ENCODE results near the gene ACVR2A. TPM values are rescaled to one million over a fixed set of nuclear protein-coding genes. Genes with fewer than 3 reads are reported as not detected.

The ACVR2A gene
- total and polyA plus RNA-seq, 8 donors: 4.8 to 13.9 (median 7.0) TPM

DNA sequence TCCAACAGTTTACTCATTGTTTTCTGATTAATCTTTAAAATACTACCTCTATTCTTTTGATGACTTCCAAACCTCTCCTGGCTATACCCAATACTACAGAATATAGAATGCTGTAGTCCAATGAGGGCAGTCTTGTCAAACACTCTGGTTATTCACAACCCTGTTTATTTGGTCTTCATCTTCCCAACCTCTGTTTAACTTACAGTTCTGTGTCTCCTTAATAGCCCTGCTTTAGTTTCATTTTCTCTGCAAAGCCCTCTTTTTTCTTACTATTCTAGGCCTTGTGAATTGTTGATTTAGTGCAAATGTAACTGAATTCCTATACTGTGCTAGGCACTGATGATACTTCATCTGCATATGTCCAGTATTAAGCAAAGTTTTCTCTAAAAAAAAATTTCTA lies 40.0 kb downstream of the ACVR2A start:
- H3K4me1 ChIP-seq: peaks cover 0 to 6% (median 0%) of the 10 kb centered on the region in 3 donors
- H3K9me3 ChIP-seq: no peaks in the 10 kb centered on the region
- TF ChIP-seq, protein P1, sequence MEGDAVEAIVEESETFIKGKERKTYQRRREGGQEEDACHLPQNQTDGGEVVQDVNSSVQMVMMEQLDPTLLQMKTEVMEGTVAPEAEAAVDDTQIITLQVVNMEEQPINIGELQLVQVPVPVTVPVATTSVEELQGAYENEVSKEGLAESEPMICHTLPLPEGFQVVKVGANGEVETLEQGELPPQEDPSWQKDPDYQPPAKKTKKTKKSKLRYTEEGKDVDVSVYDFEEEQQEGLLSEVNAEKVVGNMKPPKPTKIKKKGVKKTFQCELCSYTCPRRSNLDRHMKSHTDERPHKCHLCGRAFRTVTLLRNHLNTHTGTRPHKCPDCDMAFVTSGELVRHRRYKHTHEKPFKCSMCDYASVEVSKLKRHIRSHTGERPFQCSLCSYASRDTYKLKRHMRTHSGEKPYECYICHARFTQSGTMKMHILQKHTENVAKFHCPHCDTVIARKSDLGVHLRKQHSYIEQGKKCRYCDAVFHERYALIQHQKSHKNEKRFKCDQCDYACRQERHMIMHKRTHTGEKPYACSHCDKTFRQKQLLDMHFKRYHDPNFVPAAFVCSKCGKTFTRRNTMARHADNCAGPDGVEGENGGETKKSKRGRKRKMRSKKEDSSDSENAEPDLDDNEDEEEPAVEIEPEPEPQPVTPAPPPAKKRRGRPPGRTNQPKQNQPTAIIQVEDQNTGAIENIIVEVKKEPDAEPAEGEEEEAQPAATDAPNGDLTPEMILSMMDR (IDR thresholded peaks at IDR 0.05): no peak
- intact Hi-C loops (cut with DNase I): no loop called here
- ATAC-seq: no peak
- no peaks in the 10 kb centered on the region for H3K36me3 ChIP-seq
- no peak for DNase-seq
- H3K27ac ChIP-seq: no peak overlapping the region
- no peaks in the 10 kb centered on the region for H3K27me3 ChIP-seq
- H3K4me3 ChIP-seq: no peak overlapping the region
- no peak for FAIRE-seq

DNA sequence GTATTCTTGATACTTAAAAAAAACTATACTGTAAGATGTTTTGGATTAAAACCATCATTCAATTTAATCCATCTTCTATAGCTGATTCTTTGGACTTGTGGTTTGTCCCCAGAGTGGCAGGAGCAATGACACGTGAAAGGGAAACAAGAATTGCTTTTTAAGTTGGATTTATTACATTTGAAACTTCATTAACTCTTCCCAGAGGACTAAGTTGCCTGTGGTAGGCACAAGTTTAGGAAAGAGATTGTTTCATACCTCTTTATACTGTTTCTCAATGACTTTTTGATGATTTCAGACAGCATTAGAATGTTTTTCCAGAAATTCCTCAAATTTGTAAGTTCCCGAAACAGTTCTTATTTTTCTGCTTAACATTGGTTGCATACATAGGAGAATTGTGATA lies 41.3 kb downstream of the ACVR2A start:
- FAIRE-seq: no peak

DNA sequence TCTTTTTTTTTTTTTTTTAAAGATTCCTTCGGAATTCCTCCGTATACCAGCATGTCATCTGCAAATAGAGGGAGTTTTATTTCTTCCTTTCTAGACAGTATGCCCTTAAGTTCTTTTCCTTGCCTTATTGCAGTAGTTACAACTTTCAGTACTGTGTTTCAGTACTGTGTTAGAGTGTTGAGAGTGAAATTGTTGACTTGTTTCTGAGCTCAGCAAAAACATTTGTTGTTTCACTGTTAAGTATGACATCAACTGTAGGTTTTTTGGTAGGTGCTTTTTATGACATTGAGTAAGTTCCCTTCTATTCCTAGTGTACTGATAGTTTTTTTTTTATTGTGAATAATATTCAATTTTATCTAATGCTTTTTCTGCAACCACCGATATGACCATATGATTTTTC lies 43.9 kb downstream of the ACVR2A start:
- H3K4me3 ChIP-seq: no peak overlapping the region
- TF ChIP-seq, protein P1 (IDR thresholded peaks at IDR 0.05): no peak
- H3K36me3 ChIP-seq: no peaks in the 10 kb centered on the region
- no peaks in the 10 kb centered on the region for H3K4me1 ChIP-seq
- H3K9me3 ChIP-seq: no peaks in the 10 kb centered on the region
- FAIRE-seq (no peak), ATAC-seq (no peak), DNase-seq (no peak)
- no peaks in the 10 kb centered on the region for H3K27me3 ChIP-seq
- intact Hi-C loops (cut with DNase I): no loop called here
- 52 to 60% methylated on average over 3 of the region's 3 CpGs for WGBS, 2 donors
- no peak overlapping the region for H3K27ac ChIP-seq

More for the DNA sequence above, 41.3 kb downstream of the ACVR2A start:
- no peak for DNase-seq
- peaks cover 0 to 6% (median 0%) of the 10 kb centered on the region in 3 donors for H3K4me1 ChIP-seq
- H3K27me3 ChIP-seq: no peaks in the 10 kb centered on the region
- H3K4me3 ChIP-seq: no peak overlapping the region
- ATAC-seq: no peak
- intact Hi-C loops (cut with DNase I): no loop called here
- 86 to 88% methylated on average over 2 of the region's 2 CpGs for WGBS, 2 donors
- no peak overlapping the region for H3K27ac ChIP-seq
- TF ChIP-seq, protein P1 (IDR thresholded peaks at IDR 0.05): no peak
- no peaks in the 10 kb centered on the region for H3K9me3 ChIP-seq
- H3K36me3 ChIP-seq: no peaks in the 10 kb centered on the region

DNA sequence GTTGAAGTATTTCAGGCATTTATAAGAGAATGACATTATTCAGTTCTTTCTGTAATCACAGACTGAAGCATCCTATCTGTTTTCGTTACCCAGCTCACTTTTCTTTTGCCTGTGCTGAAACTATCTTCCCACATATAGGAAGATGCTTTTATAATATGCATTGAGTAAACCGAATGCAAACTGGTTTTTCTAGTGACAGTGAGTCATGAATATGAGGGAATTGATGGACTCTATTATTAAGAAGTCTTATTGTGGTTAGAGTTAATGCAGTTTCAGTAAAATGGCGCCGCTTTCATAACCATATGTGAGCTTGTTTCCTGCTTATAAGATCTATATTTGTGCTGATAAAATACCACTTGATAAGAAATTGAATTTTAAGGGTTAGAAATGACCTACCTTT lies 59.2 kb downstream of the ACVR2A start:
- Histone ChIP-seq H3K4me1 (no peaks in the 10 kb centered on the region), H3K36me3 (no peaks in the 10 kb centered on the region), H3K4me3 (no peak overlapping the region), H3K27me3 (no peaks in the 10 kb centered on the region), H3K27ac (no peak overlapping the region), H3K9me3 (no peaks in the 10 kb centered on the region)
- DNase-seq (no peak), FAIRE-seq (no peak), ATAC-seq (no peak)
- TF ChIP-seq, protein P1 (IDR thresholded peaks at IDR 0.05): no peak
- intact Hi-C loops (cut with DNase I): no loop called here
- 87 to 88% methylated on average over 4 of the region's 4 CpGs for WGBS, 2 donors

DNA sequence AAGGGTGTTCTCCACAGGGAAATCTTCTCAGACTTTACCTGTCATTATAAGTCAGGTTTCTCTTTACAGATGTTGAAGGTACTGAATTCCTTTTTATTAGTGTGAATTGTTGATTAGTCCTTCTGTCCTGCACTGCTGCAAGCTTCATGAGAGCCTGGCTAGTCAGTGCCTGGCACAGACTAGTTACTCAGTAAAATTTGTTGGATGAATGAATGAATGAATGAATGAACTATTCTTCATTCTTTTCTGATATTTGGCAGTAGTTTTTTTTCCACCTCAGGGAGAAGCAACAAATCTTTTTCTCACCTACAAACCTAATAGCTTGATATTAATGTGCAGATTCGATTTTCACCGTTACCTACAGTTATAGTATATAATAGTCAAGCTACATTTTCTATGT lies 64.3 kb downstream of the ACVR2A start:
- 88 to 94% methylated on average over 2 of the region's 2 CpGs for WGBS, 2 donors
- H3K36me3 ChIP-seq: no peaks in the 10 kb centered on the region
- ATAC-seq: no peak
- no peak overlapping the region for H3K4me3 ChIP-seq
- DNase-seq: no peak
- TF ChIP-seq, protein P1 (IDR thresholded peaks at IDR 0.05): no peak
- no peaks in the 10 kb centered on the region for H3K9me3 ChIP-seq
- H3K4me1 ChIP-seq: peaks cover 0 to 12% (median 5%) of the 10 kb centered on the region in 3 donors
- no peak overlapping the region for H3K27ac ChIP-seq
- no peaks in the 10 kb centered on the region for H3K27me3 ChIP-seq
- FAIRE-seq: no peak
- intact Hi-C loops (cut with DNase I): no loop called here
